Transverse colon (tissue), 4 donors: ENCODE data around the gene TOX2. TPM values are rescaled to one million over a fixed set of nuclear protein-coding genes. Genes with fewer than 3 reads are reported as not detected.
A peak's percentile ranks its signal among the peaks of the same experiment; 100 is the strongest.

Experiments used
- DNase-seq: peaks from one replicate; pipeline ENCODE4 v3.0.0-alpha.2; 2019
- H3K27ac ChIP-seq, 4 donors: fragments of 200-600 bp; sonication (generic); 2 replicates each; pipeline ENCODE4 v1.5.1; 2016 to 2018; ENCODE audit warnings: inconsistent platforms in 4 of 4
- H3K27me3 ChIP-seq: fragments of 200-600 bp; sonication (generic); 2 replicates; pipeline ENCODE4 v1.5.1; 2017; ENCODE audit warnings: inconsistent platforms
- H3K36me3 ChIP-seq, 4 donors: fragments of 200-600 bp; sonication (generic); 2 replicates each; pipeline ENCODE4 v1.5.1; 2017 to 2019; ENCODE audit warnings: inconsistent platforms in 4 of 4
- H3K4me1 ChIP-seq, 4 donors: fragments of 200-600 bp; sonication (generic); 2 replicates each; pipeline ENCODE4 v1.5.1; 2017 to 2020; ENCODE audit warnings: inconsistent platforms in 4 of 4
- H3K4me3 ChIP-seq, 4 donors: fragments of 200-600 bp; sonication (generic); 1 replicate in 1 of 4; 2 replicates in 3 of 4; pipeline versions ENCODE4 v1.5.1 to v1.6.1; 2017 to 2019; ENCODE audit warnings: inconsistent platforms in 4 of 4
- H3K9me3 ChIP-seq, 2 donors: fragments of 200-600 bp; sonication (generic); 2 replicates each; pipeline ENCODE4 v1.5.1; 2017 to 2019; ENCODE audit warnings: inconsistent platforms in 2 of 2
- CTCF ChIP-seq, 5 experiments: fragments of 200-600 bp in 3 of 5; fragments of 450-650 bp in 2 of 5; sonication (generic) in 3 of 5; IDR thresholded peaks; 1 replicate in 2 of 5; 2 replicates in 3 of 5; pipeline ENCODE4 v1.5.1; 2016 to 2017; ENCODE audit warnings: antibody characterized with exemption in 5 of 5, inconsistent platforms in 3 of 5, mild to moderate bottlenecking in 2 of 5, moderate library complexity in 1 of 5
- EP300 ChIP-seq: sonication (generic); formaldehyde crosslinking; IDR thresholded peaks from one replicate; pipeline ENCODE4 v1.6.1; 2017; ENCODE audit warnings: antibody characterized with exemption, low read depth
- POLR2A ChIP-seq: fragments of 450-650 bp; IDR thresholded peaks from one replicate; pipeline ENCODE4 v1.6.1; 2016; ENCODE audit warnings: antibody characterized with exemption, mild to moderate bottlenecking, moderate library complexity
- POLR2AphosphoS5 ChIP-seq, 3 donors: sonication (generic); formaldehyde crosslinking; IDR thresholded peaks; one replicate each; pipeline ENCODE4 v1.6.1; 2016; ENCODE audit warnings: antibody characterized with exemption in 3 of 3
- WGBS, 2 donors: methylation state at CpG; one replicate each; pipeline ENCODE4 v1.1.5; 2018; ENCODE audit warnings: low coverage in 1 of 2; 5-methylcytosine and 5-hydroxymethylcytosine counted together
- in situ Hi-C, 4 donors: fragments of 200-750 bp; cut with MboI; loops; one replicate each; pipeline versions ENCODE4 v1.15.0 to v1.15.1; 2017; ENCODE audit warnings: low sequenced_read_pairs in 3 of 4, low pct_ligation_motif_present in 1 of 4, low pct_unique_long_range_greater_than_20kb in 1 of 4
- intact Hi-C: fragments of 100-400 bp; cut with DNase I; formaldehyde crosslinking; loops from one replicate; pipeline ENCODE4 v1.15.1; 2023; ENCODE audit warnings: low total_unique reads
- total RNA-seq, 4 donors: library from RNA; depleted of rRNA; stranded (reverse); fragments of >200 nt; gene quantifications; one replicate each; pipeline ENCODE4 v1.1.0, GENCODE V29; 2016

TOX2 gene
- total RNA-seq, 4 donors from 2014 or later, result 1.5 to 15.7 (median 6.8) TPM

- Histone ChIP-seq H3K27me3 (no peaks in the 10 kb centered on the region), H3K9me3 (no peaks in the 10 kb centered on the region), H3K4me3 (no peak overlapping the region), H3K4me1 (peaks cover 12 to 30% (median 21%) of the 10 kb centered on the region in 4 donors), H3K36me3 (no peaks in the 10 kb centered on the region), H3K27ac (no peak overlapping the region)
- intact Hi-C loops, result no loop called here
- 82% methylated on average over 2 of the region's 2 CpGs; no CpG with 5 or more reads in 1 of the 2 donors for WGBS, 2 donors
- no peak for DNase-seq
- TF ChIP-seq EP300 (no peak), POLR2A (no peak), POLR2AphosphoS5 (IDR thresholded peaks at IDR 0.05) (no peak), CTCF (IDR thresholded peaks at IDR 0.05) (no peak)
- in situ Hi-C loops, result no loop called here
Measured at GRCh38 chr20:43958626-43959025, 44.0 kb downstream of the TOX2 start.

- Histone ChIP-seq H3K27me3 (no peaks in the 10 kb centered on the region), H3K9me3 (no peaks in the 10 kb centered on the region), H3K4me3 (no peak overlapping the region), H3K36me3 (no peaks in the 10 kb centered on the region), H3K27ac (no peak overlapping the region), H3K4me1 (peaks cover 12 to 30% (median 21%) of the 10 kb centered on the region in 4 donors)
- intact Hi-C loops (no loop called here), in situ Hi-C loops (no loop called here)
- peak; percentile 20 for DNase-seq
- TF ChIP-seq CTCF (IDR thresholded peaks at IDR 0.05) (no peak), POLR2AphosphoS5 (IDR thresholded peaks at IDR 0.05) (no peak), POLR2A (no peak), EP300 (no peak)
- 43 to 52% methylated on average over 6 to 19 of the region's 19 CpGs for WGBS, 2 donors
Measured at GRCh38 chr20:43959079-43959919, 44.6 kb downstream of the TOX2 start.

DNA sequence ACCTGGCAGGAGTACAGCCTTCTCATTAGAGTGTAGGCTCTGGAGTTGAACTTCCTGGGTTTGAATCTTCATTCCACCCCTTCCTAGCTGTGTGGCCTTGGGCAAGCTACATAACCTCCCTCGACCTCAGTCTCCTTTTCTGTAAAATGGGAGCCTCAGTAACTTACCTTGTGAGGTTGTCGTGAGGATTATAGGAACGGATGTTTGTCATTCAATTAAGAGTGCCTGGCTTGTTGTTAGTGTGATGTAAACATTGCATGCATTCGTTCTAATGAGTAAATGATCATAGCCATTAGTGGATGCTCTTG is 45.2 kb downstream of the TOX2 start:
- Histone ChIP-seq H3K27ac (no peak overlapping the region), H3K4me3 (no peak overlapping the region), H3K4me1 (peaks cover 12 to 28% (median 22%) of the 10 kb centered on the region in 4 donors), H3K9me3 (no peaks in the 10 kb centered on the region), H3K36me3 (no peaks in the 10 kb centered on the region), H3K27me3 (no peaks in the 10 kb centered on the region)
- TF ChIP-seq EP300, result no peak
- TF ChIP-seq CTCF (IDR thresholded peaks at IDR 0.05), result no peak
- no peak for TF ChIP-seq POLR2A
- TF ChIP-seq POLR2AphosphoS5 (IDR thresholded peaks at IDR 0.05), result no peak
- DNase-seq, result no peak
- intact Hi-C loops (no loop called here), in situ Hi-C loops (no loop called here)
- 62 to 86% methylated on average over 4 of the region's 4 CpGs for WGBS, 2 donors

DNA sequence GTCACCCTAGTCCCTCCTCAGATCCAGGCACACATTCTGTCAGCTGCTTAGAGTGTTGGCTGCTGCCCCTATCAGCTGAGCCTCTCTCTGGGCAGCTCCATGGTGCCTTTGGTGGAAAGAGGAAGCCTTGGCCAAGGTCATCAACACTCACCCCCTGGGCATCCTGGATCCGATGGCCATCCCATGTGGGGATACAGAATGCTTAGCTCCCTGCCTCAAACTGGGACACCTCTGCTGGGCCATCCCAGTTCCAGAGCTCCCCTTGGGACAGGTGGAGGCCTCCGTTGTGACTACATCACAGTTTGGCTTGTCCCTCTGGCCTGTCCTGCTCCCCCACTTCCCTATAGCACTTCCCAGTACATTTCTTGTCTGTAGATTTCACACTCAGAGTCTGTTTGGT is 45.6 kb downstream of the TOX2 start:
- H3K27me3 ChIP-seq, result no peaks in the 10 kb centered on the region
- no peak for TF ChIP-seq EP300
- no peak for TF ChIP-seq CTCF (IDR thresholded peaks at IDR 0.05)
- no peak for TF ChIP-seq POLR2AphosphoS5 (IDR thresholded peaks at IDR 0.05)
- TF ChIP-seq POLR2A, result no peak
- no peaks in the 10 kb centered on the region for H3K9me3 ChIP-seq
- WGBS, 2 donors, result 95% methylated on average over 2 of the region's 2 CpGs; no CpG with 5 or more reads in 1 of the 2 donors
- in situ Hi-C loops (no loop called here), intact Hi-C loops (no loop called here)
- no peaks in the 10 kb centered on the region for H3K36me3 ChIP-seq
- H3K27ac ChIP-seq, result no peak overlapping the region
- peaks cover 9 to 24% (median 19%) of the 10 kb centered on the region in 4 donors for H3K4me1 ChIP-seq
- no peak overlapping the region for H3K4me3 ChIP-seq
- DNase-seq, result no peak
